Glomerular endothelial cell (primary cell): ENCODE measurements around the gene JADE1. TPM values are rescaled to one million over a fixed set of nuclear protein-coding genes. Genes with fewer than 3 reads are reported as not detected.

Experiments
- DNase-seq: peaks from one replicate; pipeline ENCODE4 v3.0.0-alpha.2; 2011; ENCODE audit warnings: low read depth, low spot score; ENCODE audit errors: extremely low read depth
- total RNA-seq: library from RNA; depleted of rRNA; stranded (reverse); fragments of >200 nt; gene quantifications from 2 replicates; pipeline ENCODE4 v1.2.3, GENCODE V29; 2015

Gene JADE1
- 11.7 and 13.1 TPM in 2 replicates for total RNA-seq

DNA sequence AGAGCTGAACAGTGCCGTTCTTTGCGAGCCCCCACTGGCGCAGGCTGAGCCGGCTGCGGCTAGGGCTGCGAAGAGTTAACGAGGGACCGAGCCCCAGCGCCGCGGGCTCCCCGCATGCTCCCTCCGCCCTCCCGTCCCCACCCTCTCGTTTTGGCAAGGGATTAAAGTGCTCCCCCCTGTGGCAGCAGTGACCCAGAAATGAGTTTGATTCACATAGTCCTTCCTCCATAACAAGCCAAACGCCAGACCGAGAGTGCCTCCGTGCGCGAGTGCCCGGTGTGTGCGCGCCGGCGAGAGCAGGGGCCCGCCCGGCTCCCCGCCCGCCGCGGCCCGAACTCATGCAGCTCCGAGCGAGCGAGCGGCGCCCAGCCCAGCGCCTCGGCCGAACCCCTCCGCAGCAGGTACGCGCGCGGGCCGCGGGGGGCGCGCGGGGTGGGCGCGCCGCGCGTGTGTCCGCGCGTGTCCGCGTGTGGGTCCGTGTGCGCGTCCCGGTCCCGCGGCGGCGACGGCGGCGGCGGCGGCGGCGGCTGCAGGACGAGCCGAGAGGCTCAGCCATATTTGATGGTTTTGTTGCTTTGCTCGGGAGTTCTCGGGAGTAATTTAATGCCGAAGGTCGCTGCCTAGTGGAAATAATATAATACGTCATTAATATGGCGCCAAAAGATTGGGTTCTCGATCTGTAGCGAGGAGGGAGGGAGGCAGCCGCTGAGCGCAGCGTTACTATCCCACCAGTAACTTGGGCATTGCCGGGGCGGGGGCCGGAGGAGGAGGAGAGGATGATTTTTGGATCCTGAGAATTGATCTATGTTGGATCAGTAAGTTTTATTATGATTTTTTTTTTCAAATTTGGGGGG lies at the start of gene JADE1:
Gene JADE1, plus strand, starts transcription at position 224 of the 854 bp plus-strand sequence. CDS start 22,059 bp downstream, outside the sequence.
- peak; percentile 76 for DNase-seq

DNA sequence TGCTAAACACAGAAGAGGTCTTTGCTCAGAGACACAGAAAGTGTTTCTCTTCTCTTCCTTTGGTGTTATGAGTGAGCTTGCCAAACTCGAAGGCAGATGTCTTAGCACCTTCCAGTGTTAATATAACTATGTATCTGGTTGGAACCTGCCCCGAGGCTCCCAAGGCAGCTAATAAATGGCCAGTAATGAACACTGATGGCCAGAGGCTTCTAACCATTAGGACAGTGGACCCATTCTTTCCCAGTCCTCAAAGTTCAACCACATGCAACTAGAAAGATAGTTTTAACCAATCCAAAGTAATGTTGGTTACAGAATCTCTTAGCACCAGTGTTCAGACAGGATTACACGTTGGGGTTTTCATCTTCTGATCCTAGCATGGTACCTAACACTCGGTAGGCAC lies 42.7 kb upstream of the JADE1 start:
- no peak for DNase-seq

DNA sequence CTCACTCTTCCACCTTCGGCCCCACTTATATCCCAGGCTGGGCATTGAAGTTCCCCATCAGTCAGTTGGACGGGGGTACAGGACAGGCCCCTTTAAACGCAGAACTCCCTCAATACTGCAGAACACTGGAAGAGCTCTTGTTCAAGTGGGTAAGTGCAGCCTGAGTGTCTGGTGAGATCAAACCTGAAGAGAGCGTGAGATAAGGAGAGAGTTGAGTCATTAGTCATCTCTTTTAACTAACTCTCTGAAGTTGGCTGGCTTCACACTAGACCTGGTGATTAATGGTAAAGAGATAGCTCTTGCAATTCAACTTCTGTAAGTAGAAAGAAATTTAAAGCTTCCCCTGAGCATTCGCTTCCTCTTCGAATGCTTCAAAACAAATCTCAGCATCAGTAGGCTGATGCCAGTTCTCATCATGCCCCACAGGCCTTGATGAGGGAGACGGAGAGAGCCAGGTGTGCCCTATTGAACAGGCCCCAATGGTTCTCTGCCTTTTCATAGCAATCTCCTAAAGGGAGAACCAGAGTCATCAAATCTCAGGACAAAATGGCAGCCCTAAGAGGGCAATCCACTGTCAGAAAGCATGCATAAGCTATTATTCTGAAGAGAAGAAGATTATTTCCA lies 41.0 kb upstream of the JADE1 start:
- DNase-seq, result no peak

DNA sequence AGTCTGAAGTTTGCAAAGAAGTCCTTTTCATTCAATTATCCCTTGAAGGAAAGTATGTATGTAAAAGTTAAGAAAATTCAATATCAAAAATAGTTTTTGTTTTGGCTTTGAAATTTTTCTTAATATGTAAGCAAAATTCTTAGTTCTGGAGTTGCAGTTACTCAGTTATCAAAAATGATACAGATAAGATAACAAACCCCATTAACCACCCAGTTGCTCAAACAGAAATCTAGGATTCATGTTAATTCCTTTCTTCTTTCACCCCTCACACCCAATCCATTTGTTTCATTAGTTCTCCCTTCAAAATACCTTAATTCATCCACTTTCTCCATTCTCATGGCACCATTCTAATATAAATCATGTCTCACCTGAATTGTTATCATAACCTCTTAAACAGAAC lies 40.5 kb upstream of the JADE1 start:
- DNase-seq, result no peak

DNA sequence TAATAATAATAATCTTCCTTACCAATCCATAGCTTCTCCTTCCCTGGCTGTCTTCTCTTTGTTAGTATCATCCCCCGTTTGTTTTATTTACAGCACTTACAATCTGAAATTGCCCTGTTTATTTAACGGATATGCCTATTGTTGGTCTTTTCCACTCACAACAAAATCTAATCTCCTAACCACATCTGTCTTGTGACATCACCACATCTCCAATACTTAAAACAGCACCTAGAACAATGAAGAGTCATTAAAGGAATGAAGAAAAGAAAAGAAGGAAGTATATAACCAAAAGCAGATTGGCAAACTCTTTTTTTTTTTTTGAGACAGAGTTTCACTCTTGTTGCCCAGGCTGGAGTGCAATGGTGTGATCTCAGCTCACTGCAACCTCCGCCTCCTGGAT lies 38.7 kb upstream of the JADE1 start:
- DNase-seq, result no peak

DNA sequence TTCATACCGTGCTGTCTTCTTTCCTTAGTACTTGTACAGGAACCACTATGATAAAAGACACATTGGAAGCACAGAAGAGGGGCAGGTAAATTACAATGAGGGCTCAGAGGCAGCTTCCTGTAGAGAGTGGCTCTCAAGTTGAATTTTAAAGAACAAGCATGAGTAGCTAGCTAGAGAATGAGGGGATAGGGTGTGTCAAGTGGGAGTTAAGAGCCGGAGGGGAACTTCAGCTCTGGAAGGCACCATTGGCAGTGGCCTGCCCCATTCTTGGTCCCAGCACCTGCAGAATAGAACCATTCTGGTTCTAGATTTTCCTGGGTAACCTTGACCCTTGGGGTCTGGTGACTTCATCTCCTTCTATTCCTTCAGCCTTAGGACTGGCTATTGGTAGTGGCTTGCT lies 34.0 kb upstream of the JADE1 start:
- no peak for DNase-seq

DNA sequence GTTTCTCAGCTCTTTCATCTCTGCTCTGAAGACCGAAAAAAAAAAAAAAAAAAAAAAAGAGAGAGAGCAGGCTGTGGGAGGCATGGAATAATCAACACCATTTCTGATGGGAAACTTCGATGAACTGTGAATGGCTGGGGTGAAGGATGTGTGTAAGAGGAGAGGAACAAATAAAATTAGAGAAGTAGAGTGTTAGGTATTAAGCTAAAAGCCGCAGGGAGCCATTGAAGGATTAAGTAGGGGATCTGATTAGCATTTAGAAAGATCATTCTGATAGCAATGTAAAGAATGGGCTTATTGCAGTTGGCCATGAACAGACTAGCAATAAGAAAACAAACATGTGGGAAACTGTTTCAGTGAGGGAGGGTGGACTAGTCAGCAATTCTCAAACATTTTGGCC lies 33.6 kb upstream of the JADE1 start:
- DNase-seq, result no peak

DNA sequence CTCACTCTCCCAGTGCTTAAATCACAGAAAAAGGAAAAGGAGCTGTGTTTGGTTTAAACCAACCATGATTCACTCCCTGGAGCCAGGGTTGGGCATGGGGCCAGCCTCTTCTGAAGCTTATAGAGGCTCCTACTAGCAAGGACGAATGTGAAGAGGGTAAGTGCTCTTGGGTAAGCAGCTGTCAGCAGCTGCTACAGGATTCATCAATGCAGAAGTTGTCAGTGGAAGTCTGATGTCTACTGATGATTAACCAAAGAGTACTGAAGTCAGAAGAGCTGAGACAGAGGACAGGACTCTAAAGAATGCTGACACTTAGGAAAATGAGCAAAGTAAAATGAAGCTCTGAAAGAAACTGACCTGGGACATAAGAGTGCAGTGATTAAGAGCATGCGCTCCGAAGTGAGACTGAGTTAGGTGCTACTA lies 32.7 kb upstream of the JADE1 start:
- DNase-seq, result no peak

DNA sequence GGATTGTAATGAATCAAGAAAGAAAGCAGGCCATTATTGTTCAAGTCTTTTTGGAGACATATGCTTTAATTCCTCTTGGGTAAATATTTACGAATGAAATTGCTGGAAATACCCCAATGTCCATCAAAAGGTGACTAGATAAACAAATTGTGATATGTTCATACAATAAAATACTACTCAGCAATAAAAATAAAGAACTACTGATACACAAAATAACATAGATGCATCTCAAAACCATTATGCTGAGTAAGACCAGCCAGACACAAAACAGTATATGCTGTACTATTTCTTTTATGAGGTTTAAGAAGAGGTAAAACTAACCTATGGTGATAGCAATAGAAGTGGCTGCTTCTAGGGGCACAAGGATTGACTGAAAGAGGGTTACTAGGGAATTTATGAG lies 28.8 kb upstream of the JADE1 start:
- no peak for DNase-seq

DNA sequence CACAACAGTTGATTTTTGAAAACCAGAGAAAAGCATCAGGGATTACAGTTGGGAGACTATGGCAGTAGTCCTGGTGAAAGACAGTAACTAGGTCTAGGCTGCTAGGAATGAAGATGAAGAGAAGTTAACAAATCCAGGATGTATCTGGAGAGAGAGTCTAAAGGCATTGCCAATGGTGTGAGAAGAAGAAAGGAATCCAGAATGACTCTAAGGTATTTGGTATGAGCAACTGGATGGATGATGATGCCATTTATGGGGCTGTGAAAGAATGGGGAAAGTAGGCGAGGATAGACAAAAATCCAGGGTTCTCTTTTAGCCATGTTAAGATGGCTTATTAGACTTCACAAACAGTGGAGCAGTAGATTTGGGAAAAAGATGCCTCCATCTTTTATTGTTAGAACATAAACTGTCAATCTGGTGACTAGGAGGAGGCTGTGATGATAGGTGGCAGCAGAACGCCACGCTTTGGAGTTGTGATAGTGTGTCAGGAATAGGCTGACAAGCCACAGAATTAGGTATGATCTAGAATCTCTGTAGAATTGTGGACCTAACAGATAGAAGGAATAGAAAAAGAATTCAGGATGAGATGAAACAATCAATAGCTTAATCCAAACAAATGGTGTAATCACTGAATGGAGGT lies 27.3 kb upstream of the JADE1 start:
- DNase-seq, result no peak

DNA sequence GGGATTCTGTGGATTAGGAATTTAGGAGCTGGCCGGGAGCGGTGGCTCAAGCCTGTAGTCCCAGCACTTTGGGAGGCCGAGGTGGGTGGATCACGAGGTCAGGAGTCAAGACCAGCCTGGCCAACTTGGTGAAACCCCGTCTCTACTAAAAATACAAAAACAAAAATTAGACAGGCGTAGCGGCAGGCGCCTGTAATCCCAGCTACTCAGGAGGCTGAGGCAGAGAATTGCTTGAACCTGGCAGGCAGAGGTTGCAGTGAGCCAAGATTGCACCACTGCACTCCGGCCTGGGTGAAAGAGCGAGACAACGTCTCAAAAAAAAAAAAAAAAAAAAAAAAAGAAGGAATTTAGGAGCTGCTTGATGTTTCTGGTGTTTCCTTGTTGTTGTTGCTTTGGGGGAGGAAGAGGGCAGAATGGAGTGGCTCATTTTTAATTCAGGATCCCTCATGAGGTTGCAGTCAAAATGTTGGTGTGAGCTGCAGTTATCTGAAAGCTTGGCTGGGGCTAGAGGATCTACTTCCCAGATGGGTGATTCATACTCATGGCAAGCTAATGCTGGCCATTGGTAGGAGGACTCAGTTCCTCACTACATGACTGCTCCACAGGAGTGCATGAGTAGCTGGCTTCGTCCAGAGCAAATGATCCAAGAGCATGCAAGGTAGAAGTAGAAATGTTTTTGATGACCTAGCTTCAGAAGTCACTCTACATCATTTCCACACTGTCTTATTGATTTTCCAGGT lies 26.5 kb upstream of the JADE1 start:
- no peak for DNase-seq

DNA sequence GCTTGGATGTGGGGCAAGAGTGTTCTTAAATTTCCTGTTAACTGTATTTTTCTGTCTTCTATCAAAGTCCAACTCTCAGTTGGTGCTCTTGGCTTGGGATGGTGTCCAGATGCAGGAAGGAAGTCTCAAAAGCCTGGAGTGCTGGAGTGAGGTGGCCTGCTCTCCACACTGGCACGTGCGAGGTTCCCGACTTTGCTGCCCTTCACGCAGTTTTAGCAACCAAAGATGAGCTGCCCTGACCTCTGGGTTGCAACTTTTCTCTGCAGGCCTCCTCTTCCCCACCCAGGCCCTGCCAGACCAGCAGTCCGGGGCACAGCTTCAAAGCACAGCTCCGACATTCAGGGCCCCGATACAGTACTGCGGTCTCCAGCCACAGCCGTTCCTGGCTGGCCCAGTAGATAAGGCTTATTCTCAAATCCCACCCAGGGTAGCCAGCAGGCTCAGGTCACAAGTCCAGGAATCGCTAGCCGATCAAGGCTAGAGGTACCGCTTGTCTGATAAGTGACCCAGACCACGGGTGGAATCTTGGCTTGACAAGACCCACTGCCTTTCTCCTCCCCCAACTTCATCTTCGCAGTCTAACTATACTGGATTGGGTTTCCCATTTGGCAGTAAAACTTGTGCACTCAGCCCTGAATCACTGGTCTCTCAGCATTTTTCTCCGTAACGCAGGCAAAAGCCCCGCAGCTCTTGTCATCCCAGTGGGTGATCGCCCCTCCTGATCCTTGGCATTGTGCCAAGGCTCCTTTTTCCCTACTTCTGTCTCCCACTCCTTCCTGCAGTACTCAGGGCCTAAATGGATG lies 21.8 kb upstream of the JADE1 start:
- DNase-seq, result no peak

DNA sequence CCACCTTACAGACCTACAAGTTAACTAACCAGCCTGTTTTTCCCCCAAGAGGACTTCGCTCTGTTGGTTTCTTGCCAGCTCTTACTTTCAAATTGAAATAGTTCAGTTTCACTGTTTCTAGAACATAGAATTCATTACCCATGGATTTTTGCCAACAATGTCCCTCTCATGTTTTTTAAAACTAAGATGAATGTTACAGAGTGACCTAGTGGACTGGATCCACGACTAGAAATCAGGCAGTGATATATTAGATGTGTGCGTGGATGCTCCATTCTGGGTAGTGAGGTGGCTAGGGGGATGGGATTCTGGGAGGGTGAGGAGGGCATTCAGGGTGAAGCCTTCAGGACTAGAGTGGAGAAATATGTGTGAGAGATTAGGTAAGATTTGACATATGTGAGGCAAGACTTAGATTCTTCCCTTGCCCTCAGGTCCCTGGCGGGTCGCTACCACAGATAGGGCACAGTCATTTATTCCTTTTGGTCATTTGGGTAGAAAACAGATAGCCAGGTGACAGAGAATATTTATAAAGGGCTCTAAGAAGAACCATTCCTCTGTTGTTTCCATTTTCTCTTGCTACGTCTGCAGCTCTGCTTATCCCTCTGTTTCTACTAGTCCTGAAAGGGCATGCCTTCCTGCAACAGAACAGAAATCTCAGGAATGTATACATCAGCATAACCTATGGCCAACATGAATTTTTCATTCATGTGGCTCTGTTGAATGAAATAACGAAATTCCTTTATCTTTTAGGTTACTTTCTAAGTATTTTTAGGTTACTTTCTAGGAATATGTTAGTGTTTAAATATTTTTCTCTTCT lies 15.4 kb upstream of the JADE1 start:
- DNase-seq, result no peak

DNA sequence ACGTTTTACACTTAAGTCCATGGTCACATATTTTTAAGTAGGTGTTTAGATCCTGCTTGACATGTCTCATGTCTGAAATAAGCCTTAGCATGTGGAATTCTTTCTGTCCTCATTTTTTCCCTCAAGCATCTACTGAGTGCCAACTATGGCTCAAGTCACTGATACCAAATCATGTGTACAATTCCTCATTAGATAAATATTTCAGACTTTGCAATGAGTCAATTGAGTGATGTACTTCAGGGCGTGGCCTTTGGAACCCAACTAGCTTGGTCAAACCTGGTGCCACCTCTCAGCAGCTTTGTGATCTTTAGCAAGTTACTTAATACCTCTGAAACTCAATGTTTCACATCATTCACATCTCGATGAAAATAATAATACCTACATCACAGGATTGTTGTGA lies 12.6 kb upstream of the JADE1 start:
- DNase-seq, result no peak

DNA sequence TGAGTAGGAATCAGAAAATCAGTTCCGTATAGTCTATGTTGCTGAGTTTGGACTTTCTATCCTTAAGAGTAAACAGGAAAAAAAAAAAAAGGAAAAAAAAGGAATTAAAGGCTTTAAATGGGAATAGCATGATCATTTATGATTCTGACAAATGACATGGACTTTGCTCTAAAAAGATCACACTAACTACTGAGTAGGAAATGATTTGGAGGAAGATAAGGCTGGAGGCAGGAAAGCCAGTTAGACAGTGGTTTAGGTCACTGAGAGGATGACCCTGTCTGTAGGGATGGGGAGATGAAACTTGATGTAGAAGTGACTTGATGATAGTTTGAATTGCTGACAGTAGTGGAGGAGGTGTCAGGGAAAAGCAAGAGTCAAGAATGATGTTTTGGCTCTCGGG lies 9.2 kb upstream of the JADE1 start:
- no peak for DNase-seq

DNA sequence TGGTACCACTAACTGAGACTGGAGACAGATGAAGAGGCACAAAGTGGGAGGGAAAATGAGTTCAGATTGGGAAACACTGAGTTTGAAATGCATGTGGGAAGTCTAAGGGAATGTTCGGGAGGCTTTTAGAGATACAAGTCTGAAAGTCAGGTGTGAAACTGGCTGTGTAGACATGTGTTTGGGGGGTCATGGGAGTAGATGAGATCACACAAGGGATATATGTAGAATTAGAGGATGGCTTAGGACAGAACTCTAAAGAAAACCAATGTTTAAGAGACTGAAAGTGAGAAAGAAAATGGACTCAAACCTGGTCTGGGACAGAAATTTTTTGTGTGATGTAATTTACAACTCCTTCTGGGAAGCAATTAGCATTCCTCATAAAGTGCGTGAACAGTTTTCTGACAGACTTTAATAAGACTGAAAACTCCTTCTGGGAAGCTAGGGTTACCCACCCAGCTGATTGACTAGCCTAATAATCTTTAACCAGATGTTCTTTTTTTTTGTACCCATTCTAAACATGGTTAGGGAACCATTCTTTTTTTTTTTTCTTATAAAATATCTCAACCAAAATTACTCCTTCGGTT lies 8.7 kb upstream of the JADE1 start:
- DNase-seq, result no peak

DNA sequence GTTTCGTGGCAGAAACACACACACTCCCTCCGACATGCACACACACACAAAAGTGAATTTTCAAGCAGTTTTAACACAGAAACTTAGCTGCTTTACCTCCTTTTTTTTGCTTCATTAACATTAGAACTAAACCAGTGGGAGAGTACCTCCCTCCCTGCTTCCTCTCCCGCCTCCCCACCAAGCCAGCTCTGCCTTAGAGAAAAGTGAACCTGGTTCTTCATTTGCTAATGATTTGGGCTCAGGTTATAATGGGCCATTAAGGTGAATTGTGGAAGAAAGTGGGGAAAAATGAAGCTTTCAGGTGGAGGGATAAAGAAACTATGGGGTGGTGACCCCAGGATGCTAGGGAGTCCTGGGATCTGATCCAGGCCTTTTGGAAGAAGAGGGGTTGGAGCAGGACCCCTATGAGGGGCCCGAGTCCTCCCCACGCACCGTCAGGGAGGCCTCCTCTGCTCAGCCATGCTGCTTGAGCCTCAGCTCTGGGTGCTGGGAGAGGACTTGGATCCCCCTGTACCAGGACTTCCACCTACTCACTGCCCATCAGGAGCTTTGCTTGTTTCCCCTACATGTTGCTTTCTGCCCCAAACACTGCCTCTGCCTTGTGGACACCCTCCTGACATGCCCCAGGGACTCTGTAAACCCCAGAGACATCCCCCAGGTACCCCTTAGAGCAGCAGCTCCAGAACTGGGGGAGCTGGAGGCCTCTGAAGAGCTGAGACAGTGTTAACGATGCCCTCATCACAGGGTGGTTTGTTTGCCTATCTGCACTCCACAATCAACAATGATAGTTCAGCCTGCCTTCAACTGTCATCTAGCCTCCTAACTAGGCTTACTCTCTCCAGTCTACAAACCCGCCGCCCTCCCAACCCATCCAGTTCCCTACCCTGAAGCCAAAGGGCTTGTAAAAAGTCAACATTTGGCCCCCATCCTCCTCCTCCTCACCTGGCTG lies 6.5 kb upstream of the JADE1 start:
- DNase-seq, result no peak

DNA sequence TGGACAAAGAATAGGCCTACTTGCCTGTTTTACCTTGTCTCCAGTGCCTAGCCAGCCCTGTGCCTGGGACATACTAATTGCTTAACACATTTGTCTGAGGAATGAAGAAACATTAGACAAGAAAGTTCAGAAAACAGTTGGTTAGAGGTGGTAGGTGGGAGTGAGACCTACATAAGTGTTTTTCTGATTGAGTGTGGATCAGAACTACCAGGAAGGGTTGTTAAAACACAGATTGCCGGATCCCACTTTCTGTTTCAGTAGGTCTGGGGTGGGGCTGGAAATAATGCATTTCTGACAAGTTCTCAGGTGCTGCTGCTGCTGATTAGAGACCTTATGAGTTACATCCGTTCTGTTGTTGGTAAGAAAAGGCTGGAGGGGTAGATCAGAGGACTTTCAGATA lies 5.7 kb upstream of the JADE1 start:
- no peak for DNase-seq
